ENCODE measurements around the gene GALNT8. TPM values are rescaled to one million over a fixed set of nuclear protein-coding genes. Genes with fewer than 3 reads are reported as not detected.

The GALNT8 gene
- polyA plus RNA-seq, 1 donor from 2014 or later, result 0.48 TPM

DNA sequence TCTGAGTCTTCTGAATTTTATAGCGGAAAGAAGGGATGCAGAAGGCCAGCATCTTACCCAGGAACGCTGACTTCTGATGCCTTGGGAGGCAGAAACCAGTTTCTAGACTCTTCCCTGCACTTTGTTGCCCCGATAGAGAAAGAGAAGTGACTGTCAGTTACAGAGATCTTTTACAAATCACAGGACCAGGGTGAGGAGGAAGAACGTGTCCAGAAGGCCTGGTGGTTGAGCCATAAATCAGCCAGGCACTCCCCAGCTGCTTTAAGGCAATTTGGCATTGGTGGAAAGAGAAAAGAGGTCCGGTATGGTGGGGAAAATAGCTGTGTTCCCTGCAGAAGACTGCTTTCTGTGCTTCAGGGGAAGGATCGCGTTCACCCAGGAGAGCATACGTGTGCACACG is 100.8 kb downstream of the GALNT8 start:
- Mint-ChIP-seq H3K9me3 (no peaks in the 10 kb centered on the region), H3K27ac (no peak overlapping the region), H3K4me3 (peak overlapping the region in 1 of 4 donors; percentile 56), H3K27me3 (peaks cover 4% of the 10 kb centered on the region), H3K36me3 (peaks cover 1% of the 10 kb centered on the region), H3K4me1 (peaks cover 24 to 41% (median 40%) of the 10 kb centered on the region in 3 donors)

Other genes starting within 250 kb of the GALNT8 start
- gene RAD51AP1, start 181.5 kb upstream of the GALNT8 start, polyA plus RNA-seq, result 8.0 TPM
- 41.7 TPM for gene DYRK4, start 158.2 kb upstream of the GALNT8 start, polyA plus RNA-seq
- gene AKAP3, start 71.3 kb upstream of the GALNT8 start, polyA plus RNA-seq, result 2.7 TPM
- 120 TPM for gene NDUFA9, start 71.3 kb upstream of the GALNT8 start, polyA plus RNA-seq
- gene KCNA1, start 189.5 kb downstream of the GALNT8 start, polyA plus RNA-seq, result not detected

Measured in IgD-negative memory B cell (primary cell).